OCI-LY7 (cell line): ENCODE measurements around the gene AFDN.

Experiments
- CTCF ChIP-seq: fragments of 200-600 bp; sonication (generic); conservative IDR thresholded peaks from 2 replicates; pipeline ENCODE4 v1.5.1; 2014; ENCODE audit warnings: mild to moderate bottlenecking, antibody characterized with exemption, low read length, moderate library complexity, mixed read lengths
- EZH2phosphoT487 ChIP-seq: fragments of 200-600 bp; sonication (generic); IDR thresholded peaks from 2 replicates; pipeline ENCODE4 v1.6.1; 2018; ENCODE audit warnings: low read depth, borderline replicate concordance, mild to moderate bottlenecking, mixed run types, antibody characterized with exemption, low read length, moderate library complexity, mixed read lengths

DNA sequence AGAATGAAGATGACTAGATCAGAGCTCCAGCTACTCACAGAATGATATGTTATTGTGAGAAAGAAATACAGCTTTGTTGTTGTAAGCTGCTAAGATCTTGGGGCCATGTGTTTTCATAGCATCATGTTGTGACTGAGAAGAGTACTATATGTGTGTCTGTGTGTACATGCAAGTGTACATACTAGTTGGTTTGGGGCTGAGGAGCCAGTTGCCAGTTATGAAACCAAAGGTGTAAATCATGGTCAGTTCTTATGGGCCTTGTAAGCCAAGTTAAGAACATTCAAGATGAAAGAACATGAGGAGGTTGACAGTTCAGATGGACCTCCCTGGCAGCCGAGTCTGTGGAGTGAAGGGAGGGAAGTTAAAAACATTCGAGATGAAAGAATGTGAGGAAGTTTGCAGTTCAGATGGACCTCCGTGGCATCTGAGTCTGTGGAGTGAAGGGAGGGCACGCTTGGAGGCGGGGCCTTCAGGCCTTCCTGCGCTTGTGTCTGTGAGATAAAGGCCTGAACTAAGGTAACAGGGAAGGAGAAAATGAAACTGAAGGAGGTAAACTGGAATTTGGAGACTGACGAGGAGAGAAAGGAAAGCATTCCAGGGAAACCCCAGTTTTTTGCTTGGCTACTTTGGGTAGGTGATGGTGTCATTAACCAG lies 13.9 kb downstream of the AFDN start:
- TF ChIP-seq CTCF (no peak), EZH2phosphoT487 (no peak)
